GM10266 (cell line): ENCODE measurements around the gene SLC46A1.

Experiments used
- DNase-seq: peaks from one replicate; pipeline ENCODE4 v3.0.0; 2012; ENCODE audit errors: extremely low spot score
- TF ChIP-seq, protein P1 (sequence below): IDR thresholded peaks from 2 replicates; pipeline ENCODE4 v1.5.1; 2012; ENCODE audit warnings: mild to moderate bottlenecking, low read depth; ENCODE audit not compliant: control insufficient read depth, insufficient read depth; ENCODE audit errors: missing control alignments

The SLC46A1 gene

DNA sequence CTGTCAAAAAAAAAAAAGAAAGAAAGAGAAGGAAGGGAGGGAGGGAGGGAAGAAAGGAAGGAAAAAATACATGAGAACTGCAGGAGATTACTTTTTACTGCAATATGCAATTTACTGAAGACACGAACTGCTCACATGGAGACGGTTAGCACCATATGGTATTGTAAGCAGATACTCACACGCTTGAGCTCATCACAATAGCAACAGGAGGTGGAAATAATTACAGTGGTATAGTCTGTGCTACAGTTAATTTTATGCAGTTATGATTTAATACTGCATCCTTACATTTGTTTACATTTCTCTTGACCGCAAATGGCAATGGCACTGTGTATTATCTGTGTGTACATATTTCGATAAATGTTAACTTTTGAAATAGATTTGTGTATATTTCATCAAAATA, 21.4 kb upstream of the SLC46A1 start:
- no peak for DNase-seq

DNA sequence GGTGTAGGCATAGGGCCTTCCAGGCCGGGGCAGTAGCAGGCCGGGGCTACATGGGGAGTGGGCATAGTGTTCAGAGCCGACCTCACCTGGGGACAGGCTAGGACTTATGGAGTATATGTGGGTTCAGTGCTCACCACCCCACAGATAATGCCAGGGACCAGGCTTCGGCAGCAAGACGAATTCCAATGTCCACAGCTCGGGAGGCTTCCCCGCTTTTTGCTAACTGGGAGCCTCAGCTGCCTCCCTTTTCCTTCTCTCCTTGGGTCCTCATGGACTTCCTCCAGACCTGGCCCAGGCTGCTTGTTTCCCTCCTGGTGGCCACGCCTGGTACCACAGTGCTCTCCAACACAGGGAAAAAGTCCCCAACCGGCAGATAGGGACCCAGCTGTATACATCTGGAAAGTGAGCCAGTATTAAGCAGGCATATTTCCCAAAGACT, 20.1 kb upstream of the SLC46A1 start:
- DNase-seq, result no peak
- TF ChIP-seq, protein P1, sequence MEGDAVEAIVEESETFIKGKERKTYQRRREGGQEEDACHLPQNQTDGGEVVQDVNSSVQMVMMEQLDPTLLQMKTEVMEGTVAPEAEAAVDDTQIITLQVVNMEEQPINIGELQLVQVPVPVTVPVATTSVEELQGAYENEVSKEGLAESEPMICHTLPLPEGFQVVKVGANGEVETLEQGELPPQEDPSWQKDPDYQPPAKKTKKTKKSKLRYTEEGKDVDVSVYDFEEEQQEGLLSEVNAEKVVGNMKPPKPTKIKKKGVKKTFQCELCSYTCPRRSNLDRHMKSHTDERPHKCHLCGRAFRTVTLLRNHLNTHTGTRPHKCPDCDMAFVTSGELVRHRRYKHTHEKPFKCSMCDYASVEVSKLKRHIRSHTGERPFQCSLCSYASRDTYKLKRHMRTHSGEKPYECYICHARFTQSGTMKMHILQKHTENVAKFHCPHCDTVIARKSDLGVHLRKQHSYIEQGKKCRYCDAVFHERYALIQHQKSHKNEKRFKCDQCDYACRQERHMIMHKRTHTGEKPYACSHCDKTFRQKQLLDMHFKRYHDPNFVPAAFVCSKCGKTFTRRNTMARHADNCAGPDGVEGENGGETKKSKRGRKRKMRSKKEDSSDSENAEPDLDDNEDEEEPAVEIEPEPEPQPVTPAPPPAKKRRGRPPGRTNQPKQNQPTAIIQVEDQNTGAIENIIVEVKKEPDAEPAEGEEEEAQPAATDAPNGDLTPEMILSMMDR, result peak; percentile 28

More for the DNA sequence above, 21.4 kb upstream of the SLC46A1 start:
- TF ChIP-seq, protein P1, result no peak

DNA sequence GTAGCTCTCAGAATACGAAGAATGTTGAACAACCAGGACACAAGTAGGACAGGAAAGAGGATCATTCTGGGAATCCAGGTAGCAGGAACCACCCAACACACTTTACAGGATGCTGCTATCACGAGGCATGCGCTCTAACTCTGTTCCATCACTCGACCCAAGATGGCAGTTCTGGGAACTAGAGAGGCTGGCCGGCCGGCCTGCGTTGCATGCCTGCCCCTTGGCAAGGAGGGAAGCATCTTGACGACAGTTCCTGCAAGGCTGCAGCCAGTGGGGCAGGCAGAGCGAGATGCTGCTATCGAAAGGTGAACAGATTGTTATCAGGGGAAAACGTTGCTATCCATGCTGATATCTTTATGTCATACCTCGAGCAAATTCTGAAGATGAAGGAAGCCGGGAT, 19.2 kb upstream of the SLC46A1 start:
- TF ChIP-seq, protein P1, result no peak

DNA sequence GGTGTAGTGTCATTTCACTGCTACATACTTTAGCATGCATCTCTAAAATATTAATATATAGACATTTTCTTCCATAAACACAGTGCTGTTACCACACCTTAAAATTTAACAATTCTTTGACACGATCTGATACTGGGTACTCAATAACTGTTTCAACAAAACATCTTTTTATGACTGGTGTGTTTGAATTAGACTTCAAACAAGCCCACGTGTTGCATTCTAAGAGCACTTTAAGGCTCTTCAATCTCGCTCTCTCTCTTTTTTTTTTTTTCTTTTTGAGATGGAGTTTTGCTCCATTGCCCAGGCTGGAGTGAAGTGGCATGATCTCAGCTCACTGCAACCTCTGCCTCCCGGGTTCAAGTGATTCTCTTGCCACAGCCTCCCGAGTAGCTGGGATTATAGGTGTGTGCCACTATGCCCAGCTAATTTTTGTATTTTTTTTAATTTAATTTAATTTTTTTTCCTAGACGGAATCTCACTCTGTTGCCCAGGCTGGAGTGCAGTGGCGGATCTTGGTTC, 15.8 kb upstream of the SLC46A1 start:
- DNase-seq, result no peak

More for the DNA sequence above, 19.2 kb upstream of the SLC46A1 start:
- no peak for DNase-seq

DNA sequence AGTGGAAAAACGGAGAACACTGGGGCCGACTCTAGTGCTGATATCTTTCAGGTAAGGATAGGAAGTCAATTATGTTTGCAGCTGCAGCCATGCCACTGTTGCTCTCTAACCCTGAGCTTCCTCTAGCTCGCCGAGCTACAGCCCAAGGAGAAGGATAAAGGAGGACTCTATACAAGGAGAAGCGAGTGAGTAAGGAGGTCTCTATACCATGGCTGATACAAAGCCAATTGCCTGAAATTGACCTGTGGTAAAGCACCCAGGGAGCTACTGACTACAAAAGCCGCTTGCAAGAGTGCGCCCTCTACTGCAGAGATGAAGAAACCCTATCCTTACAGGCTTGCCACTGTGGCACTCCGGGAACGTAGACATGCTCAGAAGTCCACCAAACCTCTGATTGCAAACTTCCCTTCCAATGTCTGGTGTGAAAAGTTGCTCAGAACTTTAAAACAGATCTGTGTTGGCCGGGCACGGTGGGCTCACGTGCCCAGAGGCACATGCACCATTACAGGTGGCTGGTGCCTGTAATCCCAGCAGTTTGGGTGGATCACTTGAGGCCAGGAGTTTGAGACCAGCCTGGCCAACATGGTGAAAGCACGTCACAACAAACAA, 10.8 kb upstream of the SLC46A1 start:
- DNase-seq, result peak; percentile 67
- TF ChIP-seq, protein P1, result peak; percentile 73

More for the DNA sequence above, 15.8 kb upstream of the SLC46A1 start:
- TF ChIP-seq, protein P1, result no peak

DNA sequence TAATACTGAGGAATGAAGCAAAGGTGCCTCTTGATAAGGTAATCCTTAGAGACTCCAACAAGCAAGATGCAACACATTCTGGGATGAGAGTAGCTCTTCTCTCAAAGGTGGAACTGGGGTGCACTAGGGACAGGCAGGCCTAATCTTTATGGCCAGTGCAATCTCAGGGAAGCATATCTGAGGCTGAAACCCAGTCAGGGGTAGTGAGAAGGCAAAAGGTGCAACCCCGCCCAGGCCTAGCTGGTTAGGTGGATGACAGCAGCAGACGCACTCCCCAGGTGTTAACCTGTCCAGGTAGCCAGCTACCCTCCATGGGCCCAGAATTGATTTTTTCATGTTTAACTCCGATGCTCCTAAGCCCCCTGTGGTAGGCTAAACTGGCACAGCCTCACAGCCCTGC, 9.9 kb upstream of the SLC46A1 start:
- DNase-seq, result no peak
- TF ChIP-seq, protein P1, result no peak

DNA sequence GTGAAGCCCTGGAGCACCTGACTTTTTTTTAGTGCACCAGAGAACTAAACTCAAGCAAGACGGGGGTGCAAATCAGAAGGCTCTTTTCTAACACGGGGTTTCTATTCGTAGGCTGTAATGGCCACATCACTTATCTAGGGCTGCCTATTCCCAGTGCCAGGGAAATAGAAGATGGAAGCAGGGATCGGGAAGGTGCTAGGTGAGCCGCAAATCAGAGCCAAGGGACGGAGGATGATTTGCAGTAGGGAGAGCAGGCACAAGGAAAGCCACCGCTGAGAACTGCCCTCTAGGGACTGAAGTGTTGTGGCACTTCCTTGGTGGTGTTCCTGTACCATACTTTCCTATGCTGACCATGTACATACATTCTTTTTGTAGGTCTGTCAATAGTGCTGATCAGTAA, 7.8 kb upstream of the SLC46A1 start:
- TF ChIP-seq, protein P1, result no peak
- no peak for DNase-seq
